ENCODE results near the gene DIPK1B. TPM values are rescaled to one million over a fixed set of nuclear protein-coding genes. Genes with fewer than 3 reads are reported as not detected.

The DIPK1B gene
- total and polyA plus RNA-seq, 2 experiments from 2014 or later = 162 to 188 TPM

DNA sequence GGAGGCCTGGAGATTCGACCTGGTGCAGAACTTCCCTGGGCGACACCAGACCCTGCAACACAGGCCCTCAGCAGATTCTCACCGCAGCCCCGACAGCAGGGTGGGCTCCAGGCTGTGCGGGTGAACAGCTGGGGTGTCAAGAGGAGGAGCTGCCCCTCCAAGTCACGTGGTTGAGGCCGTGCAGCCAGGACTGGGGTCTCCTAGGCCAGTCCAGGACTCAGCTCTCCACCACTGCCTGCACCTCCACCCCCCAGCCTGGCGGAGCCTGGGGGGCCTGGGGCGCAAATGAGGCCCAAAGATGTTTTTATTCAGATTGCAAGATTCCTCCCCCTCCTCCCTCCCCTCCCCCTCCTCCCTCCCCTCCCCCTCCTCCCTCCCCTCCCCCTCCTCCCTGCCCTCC lies 15.9 kb upstream of the DIPK1B start:
- Histone ChIP-seq H3K4me1 (ENCODE audit: low read depth) (no peaks in the 10 kb centered on the region), H3K9me3 (ENCODE audit: low read depth) (no peaks in the 10 kb centered on the region), H3K27ac (no peak overlapping the region), H3K27me3 (peaks cover 6% of the 10 kb centered on the region), H3K4me3 (no peak overlapping the region), H3K36me3 (no peaks in the 10 kb centered on the region)
- no peak for DNase-seq (ENCODE audit: low read depth in 1 of 2, low spot score in 1 of 2)
- TF ChIP-seq, protein P1, sequence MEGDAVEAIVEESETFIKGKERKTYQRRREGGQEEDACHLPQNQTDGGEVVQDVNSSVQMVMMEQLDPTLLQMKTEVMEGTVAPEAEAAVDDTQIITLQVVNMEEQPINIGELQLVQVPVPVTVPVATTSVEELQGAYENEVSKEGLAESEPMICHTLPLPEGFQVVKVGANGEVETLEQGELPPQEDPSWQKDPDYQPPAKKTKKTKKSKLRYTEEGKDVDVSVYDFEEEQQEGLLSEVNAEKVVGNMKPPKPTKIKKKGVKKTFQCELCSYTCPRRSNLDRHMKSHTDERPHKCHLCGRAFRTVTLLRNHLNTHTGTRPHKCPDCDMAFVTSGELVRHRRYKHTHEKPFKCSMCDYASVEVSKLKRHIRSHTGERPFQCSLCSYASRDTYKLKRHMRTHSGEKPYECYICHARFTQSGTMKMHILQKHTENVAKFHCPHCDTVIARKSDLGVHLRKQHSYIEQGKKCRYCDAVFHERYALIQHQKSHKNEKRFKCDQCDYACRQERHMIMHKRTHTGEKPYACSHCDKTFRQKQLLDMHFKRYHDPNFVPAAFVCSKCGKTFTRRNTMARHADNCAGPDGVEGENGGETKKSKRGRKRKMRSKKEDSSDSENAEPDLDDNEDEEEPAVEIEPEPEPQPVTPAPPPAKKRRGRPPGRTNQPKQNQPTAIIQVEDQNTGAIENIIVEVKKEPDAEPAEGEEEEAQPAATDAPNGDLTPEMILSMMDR (IDR thresholded peaks at IDR 0.05; ENCODE audit: low read depth, low read length) = no peak

DNA sequence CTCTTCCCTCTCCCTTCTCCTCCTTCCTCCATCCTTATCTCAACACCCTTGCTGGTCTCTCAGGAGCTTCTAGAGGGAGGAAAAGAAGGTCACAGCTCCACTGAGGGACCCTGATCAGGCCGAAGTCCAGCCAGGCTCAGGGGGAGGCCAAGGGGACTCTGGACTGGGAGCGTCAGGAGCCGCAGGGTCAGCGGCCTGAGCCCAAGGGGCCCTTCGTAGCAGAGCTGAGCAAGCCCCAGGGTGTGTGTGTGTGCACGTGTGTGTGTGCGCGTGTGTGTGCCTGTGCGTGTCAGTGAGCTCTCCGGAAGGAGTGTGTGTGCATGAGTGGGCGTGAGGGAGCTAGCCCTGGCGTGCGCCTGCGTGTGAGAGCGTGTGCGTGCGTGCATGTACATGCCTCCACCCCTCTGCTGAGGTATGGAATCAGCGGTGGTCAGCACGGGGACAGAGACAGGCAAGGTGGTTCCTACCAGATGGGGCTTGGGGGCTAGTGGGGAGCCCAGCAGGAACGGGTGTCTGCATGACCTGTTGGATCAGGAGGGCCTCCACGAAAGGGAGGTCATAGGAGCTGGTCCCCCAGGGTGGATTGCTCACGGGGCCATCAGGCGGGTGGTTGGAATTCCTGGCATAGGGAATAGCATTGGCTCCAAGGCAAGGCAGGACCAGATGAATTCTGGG lies 15.1 kb upstream of the DIPK1B start:
- no peak overlapping the region for H3K27ac ChIP-seq
- H3K4me1 ChIP-seq (ENCODE audit: low read depth) = no peaks in the 10 kb centered on the region
- H3K36me3 ChIP-seq = no peaks in the 10 kb centered on the region
- H3K27me3 ChIP-seq = peaks cover 10% of the 10 kb centered on the region
- DNase-seq (ENCODE audit: low read depth in 1 of 2, low spot score in 1 of 2) = no peak
- no peaks in the 10 kb centered on the region for H3K9me3 ChIP-seq (ENCODE audit: low read depth)
- H3K4me3 ChIP-seq = no peak overlapping the region
- TF ChIP-seq, protein P1 (IDR thresholded peaks at IDR 0.05; ENCODE audit: low read depth, low read length) = no peak

DNA sequence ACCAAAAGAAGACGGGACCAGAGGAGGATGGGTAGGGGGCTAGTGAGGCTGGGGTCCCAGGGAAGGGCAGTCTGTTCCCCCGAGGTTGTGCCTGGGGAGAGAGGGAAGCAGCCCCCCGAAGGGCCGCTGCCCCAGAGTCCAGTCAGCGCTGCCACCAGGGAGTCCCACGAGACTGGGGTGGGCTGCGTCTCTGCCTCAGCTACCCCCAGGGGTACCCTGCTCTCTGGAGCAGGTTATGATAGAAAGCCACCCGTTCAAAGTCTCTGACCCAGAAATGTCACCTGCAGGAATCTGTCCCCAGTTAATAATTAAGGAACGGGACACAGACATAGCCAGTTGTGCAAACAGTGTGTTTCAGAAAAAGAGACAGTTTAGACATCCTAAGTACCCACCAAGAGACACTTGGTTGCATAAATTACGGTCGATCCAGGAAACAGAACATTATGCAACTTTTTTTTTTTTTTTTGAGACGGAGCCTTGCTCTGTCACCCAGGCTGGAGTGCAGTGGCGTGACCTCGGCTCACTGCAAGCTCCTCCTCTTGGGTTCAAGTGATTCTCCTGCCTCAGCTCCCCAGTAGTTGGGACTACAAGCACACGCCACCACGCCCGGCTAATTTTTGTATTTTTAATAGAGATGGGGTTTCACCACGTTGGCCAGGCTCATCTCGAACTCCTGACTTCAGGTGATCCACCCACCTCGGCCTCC lies 14.4 kb upstream of the DIPK1B start:
- no peaks in the 10 kb centered on the region for H3K36me3 ChIP-seq
- H3K4me3 ChIP-seq = no peak overlapping the region
- no peak overlapping the region for H3K27ac ChIP-seq
- no peaks in the 10 kb centered on the region for H3K4me1 ChIP-seq (ENCODE audit: low read depth)
- H3K27me3 ChIP-seq = peaks cover 10% of the 10 kb centered on the region
- DNase-seq (ENCODE audit: low read depth in 1 of 2, low spot score in 1 of 2) = no peak
- TF ChIP-seq, protein P1 (IDR thresholded peaks at IDR 0.05; ENCODE audit: low read depth, low read length) = no peak
- no peaks in the 10 kb centered on the region for H3K9me3 ChIP-seq (ENCODE audit: low read depth)

DNA sequence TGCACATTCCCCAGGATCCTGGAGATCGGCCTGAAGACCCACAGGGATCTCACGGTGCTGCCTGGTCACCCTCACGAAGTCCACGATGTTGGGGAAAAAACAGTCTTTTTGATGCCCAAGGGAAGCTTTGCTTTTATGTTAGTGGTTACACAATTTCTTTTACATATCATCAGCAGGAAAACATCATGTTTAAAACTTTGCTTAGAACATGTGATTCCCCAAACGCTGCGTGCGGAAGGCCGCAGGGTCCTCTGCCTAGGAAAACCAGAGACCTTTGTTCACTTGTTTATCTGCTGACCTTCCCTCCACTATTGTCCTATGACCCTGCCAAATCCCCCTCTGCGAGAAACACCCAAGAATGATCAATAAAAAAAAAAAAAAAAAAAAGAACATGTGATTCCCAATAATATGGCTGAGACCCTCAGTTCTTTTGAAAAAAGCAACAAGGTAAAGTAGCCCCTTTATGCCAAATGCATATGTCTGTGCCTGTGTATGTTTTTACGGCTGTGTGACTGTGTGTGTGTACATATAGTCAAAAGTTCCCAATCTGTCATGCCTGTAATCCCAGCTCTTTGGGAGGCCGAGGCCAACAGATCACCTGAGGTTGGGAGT lies 13.6 kb upstream of the DIPK1B start:
- H3K27me3 ChIP-seq = peaks cover 10% of the 10 kb centered on the region
- no peak for DNase-seq (ENCODE audit: low read depth in 1 of 2, low spot score in 1 of 2)
- H3K9me3 ChIP-seq (ENCODE audit: low read depth) = no peaks in the 10 kb centered on the region
- H3K4me1 ChIP-seq (ENCODE audit: low read depth) = no peaks in the 10 kb centered on the region
- H3K36me3 ChIP-seq = no peaks in the 10 kb centered on the region
- no peak overlapping the region for H3K4me3 ChIP-seq
- TF ChIP-seq, protein P1 (IDR thresholded peaks at IDR 0.05; ENCODE audit: low read depth, low read length) = no peak
- H3K27ac ChIP-seq = no peak overlapping the region

DNA sequence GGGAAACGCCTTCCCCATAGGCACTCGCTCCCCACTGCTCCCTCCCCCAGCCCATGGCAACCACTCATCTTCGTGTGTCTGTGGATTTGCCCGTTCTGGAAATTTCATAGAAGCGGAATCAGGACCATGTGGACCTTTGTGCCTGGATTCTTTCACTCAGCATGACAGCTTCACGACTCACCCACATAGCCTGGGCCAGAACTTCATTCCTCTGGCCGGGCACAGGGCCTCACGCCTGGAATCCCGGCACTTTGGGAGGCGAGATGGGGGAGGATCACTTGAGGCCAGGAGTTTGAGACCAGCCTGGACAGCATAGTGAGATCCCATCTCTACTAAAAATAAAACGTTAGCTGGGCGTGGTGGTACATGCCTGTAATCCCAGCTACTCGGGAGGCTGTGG lies 12.1 kb upstream of the DIPK1B start:
- Histone ChIP-seq H3K27me3 (peaks cover 10% of the 10 kb centered on the region), H3K36me3 (no peaks in the 10 kb centered on the region), H3K4me1 (ENCODE audit: low read depth) (no peaks in the 10 kb centered on the region), H3K27ac (no peak overlapping the region), H3K4me3 (no peak overlapping the region), H3K9me3 (ENCODE audit: low read depth) (no peaks in the 10 kb centered on the region)
- TF ChIP-seq, protein P1 (IDR thresholded peaks at IDR 0.05; ENCODE audit: low read depth, low read length) = no peak
- peak in 1 of 2 donors; percentile 47 for DNase-seq (ENCODE audit: low read depth in 1 of 2, low spot score in 1 of 2)
